HG02870 (cell line): ENCODE results near the gene ZNF469.
"Not testable (repeated sequence)": the region's sequence is repeated elsewhere in the genome, so short reads cannot be mapped to it uniquely, and the experiment has no call there.

Experiments
- ATAC-seq: cut with Tn5 transposase; IDR thresholded peaks from one replicate; pipeline ENCODE4 v1.9.1; 2021; ENCODE audit warnings: mild to moderate bottlenecking, moderate library complexity; ENCODE audit not compliant: unreplicated experiment

ZNF469 gene

GRCh38 chr16:88356727-88357199, 26.0 kb upstream of the ZNF469 start:
- ATAC-seq: no peak

- ATAC-seq: no peak
These were observed 25.3 kb upstream of the ZNF469 start for GRCh38 chr16:88357317-88358022.

GRCh38 chr16:88358023-88358420, 24.7 kb upstream of the ZNF469 start:
- no peak for ATAC-seq

GRCh38 chr16:88359008-88359407, 23.8 kb upstream of the ZNF469 start:
- ATAC-seq: no peak

- ATAC-seq: not testable (repeated sequence)
These were observed 22.4 kb upstream of the ZNF469 start for GRCh38 chr16:88360401-88360800.

GRCh38 chr16:88360999-88361398, 21.8 kb upstream of the ZNF469 start:
- no peak for ATAC-seq

GRCh38 chr16:88361775-88362174, 21.0 kb upstream of the ZNF469 start:
- ATAC-seq: no peak

- ATAC-seq: no peak
These were observed 19.4 kb upstream of the ZNF469 start for GRCh38 chr16:88363239-88363891.

- ATAC-seq: no peak
These were observed 17.4 kb upstream of the ZNF469 start for GRCh38 chr16:88365244-88365865.

GRCh38 chr16:88366032-88366703, 16.6 kb upstream of the ZNF469 start:
- ATAC-seq: no peak

GRCh38 chr16:88366704-88367047, 16.1 kb upstream of the ZNF469 start:
- ATAC-seq: no peak

- ATAC-seq: no peak
These were observed 15.2 kb upstream of the ZNF469 start for GRCh38 chr16:88367560-88367959.

- no peak for ATAC-seq
These were observed 14.7 kb upstream of the ZNF469 start for GRCh38 chr16:88368036-88368435.

- no peak for ATAC-seq
These were observed 13.8 kb upstream of the ZNF469 start for GRCh38 chr16:88368994-88369393.

GRCh38 chr16:88369447-88370008, 13.2 kb upstream of the ZNF469 start:
- ATAC-seq: no peak

GRCh38 chr16:88370365-88370764, 12.4 kb upstream of the ZNF469 start:
- ATAC-seq: no peak

GRCh38 chr16:88372522-88372921, 10.2 kb upstream of the ZNF469 start:
- no peak for ATAC-seq

GRCh38 chr16:88373211-88373610, 9.5 kb upstream of the ZNF469 start:
- no peak for ATAC-seq

GRCh38 chr16:88373927-88374492, 8.7 kb upstream of the ZNF469 start:
- ATAC-seq: no peak

GRCh38 chr16:88374736-88375135, 8.0 kb upstream of the ZNF469 start:
- ATAC-seq: no peak
